GM12875 (cell line): ENCODE results near the gene TTC23.

Experiments
- H3K4me3 ChIP-seq: one replicate; pipeline ENCODE4 v1.5.1; 2011; ENCODE audit warnings: low read depth, low read length, control low read depth
- TF ChIP-seq, protein P1 (sequence below): IDR thresholded peaks from 2 replicates; pipeline ENCODE4 v1.5.1; 2011; ENCODE audit warnings: low read depth, mild to moderate bottlenecking, control low read depth, inconsistent platforms, low read length, moderate library complexity, borderline replicate concordance; ENCODE audit not compliant: insufficient read depth

TTC23 gene

DNA sequence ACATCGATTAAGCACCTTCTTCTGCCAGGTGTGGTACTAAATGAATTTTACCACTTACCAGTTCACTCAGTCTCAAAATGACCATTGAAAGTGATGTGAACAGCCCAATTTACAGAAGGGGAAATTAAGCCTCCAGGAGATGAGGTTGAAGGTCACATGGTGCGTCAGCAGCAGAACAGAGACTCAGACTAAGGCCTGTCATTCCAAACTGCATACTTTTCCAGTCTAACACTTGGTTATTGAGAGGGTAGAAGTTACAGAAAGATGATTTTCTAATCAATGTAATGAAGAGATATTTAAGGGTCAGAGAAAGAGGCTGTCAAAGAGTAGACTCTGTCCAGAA is 68.4 kb downstream of the TTC23 start:
- H3K4me3 ChIP-seq: no peak overlapping the region
- TF ChIP-seq, protein P1, sequence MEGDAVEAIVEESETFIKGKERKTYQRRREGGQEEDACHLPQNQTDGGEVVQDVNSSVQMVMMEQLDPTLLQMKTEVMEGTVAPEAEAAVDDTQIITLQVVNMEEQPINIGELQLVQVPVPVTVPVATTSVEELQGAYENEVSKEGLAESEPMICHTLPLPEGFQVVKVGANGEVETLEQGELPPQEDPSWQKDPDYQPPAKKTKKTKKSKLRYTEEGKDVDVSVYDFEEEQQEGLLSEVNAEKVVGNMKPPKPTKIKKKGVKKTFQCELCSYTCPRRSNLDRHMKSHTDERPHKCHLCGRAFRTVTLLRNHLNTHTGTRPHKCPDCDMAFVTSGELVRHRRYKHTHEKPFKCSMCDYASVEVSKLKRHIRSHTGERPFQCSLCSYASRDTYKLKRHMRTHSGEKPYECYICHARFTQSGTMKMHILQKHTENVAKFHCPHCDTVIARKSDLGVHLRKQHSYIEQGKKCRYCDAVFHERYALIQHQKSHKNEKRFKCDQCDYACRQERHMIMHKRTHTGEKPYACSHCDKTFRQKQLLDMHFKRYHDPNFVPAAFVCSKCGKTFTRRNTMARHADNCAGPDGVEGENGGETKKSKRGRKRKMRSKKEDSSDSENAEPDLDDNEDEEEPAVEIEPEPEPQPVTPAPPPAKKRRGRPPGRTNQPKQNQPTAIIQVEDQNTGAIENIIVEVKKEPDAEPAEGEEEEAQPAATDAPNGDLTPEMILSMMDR: no peak

GRCh38 chr15:99180086-99180963 is 69.1 kb downstream of the TTC23 start:
- TF ChIP-seq, protein P1: no peak
- no peak overlapping the region for H3K4me3 ChIP-seq

DNA sequence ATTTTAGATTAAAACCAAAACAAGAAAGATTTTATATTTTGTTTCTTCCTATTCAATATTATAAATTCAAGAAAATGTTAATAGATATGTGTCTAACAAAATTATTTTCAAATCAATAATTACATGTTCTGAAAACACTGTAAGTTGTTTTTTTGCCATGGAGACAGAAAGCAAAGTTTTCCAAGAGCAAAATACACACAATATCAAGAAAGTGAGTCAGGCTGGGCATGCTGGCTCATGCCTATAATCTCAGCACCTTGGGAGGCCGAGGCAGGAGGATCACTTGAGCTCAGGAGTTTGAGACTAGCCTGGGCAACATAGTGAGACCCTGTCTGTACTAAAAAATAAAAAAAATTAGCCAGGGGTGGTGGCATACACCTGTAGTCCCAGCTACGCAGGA is 71.7 kb downstream of the TTC23 start:
- TF ChIP-seq, protein P1: no peak
- no peak overlapping the region for H3K4me3 ChIP-seq

DNA sequence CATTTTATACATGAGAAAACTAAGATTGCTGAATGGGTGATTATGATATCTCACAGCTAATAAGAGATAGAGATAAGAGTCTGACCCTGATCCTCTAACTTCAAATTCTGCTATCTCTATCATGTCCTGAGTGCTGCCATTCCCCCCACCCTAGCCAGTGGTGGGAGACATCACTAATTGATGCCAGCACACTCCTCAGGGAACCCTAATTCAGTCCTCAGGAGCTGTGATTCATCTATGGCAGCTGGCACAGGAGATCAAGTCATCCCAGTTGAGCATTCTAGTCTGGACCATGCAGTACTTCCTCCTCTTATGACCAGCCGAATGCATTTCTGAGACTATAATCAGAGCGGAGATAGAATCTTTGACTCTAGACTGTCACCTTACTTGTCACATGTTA is 72.6 kb downstream of the TTC23 start:
- H3K4me3 ChIP-seq: no peak overlapping the region
- TF ChIP-seq, protein P1: no peak

GRCh38 chr15:99174567-99175395 is 74.6 kb downstream of the TTC23 start:
- TF ChIP-seq, protein P1: no peak
- H3K4me3 ChIP-seq: no peak overlapping the region

DNA sequence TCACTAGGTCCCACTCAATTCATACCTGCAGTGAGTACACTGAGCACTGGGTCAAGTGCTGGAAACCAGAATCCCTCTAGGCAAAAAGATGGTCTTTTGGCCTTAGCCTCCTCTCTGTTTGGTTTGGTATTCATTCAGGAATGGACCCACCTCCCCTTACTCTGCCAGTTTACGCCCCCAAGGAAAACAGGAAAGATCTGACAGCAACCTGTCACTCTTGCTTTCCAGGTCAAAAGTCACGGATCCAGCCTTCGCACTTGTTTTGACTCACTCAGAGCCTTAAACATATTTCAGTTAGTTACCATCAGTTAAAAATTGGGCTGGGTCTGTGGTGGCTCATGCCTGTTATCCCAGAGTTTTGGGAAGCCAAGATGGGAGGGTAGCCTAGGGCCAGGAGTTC is 76.4 kb downstream of the TTC23 start:
- H3K4me3 ChIP-seq: no peak overlapping the region
- TF ChIP-seq, protein P1: no peak

DNA sequence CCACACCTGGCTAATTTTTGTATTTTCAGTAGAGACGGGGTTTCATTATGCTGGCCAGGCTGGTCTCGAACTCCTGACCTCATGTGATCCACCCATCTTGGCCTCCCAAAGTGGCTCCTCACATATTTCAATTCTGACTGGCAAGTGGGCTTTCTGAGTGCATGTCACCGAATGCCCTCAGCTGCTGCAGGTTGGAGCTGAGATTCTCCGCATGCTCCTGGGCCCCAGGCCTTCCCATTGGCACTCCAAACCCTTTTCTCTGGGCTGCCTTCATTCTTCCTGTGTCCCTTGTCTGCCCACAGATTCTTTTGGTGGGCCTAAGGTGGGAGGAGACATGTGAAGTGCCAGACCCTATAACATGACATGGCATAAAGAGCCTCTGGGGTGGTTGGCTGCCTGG is 77.2 kb downstream of the TTC23 start:
- TF ChIP-seq, protein P1: no peak
- H3K4me3 ChIP-seq: no peak overlapping the region
